Epithelial cell of esophagus (primary cell): ENCODE data around the gene FNTB.
A peak's percentile ranks its signal among the peaks of the same experiment; 100 is the strongest.

Source experiments
- DNase-seq: peaks from one replicate; pipeline ENCODE4 v3.0.0; 2010; ENCODE audit warnings: low read depth
- H3K4me3 ChIP-seq: 2 replicates; pipeline ENCODE4 v1.5.1; 2011; ENCODE audit warnings: mild to moderate bottlenecking, low read length, control low read depth
- TF ChIP-seq, protein P1 (sequence below): IDR thresholded peaks from 2 replicates; pipeline ENCODE4 v1.5.1; 2011; ENCODE audit warnings: low read depth, mild to moderate bottlenecking, low read length, control low read depth, inconsistent platforms; ENCODE audit not compliant: insufficient read depth; ENCODE audit errors: missing control alignments

The FNTB gene

GRCh38 chr14:64963611-64964010, 23.1 kb upstream of the FNTB start:
- no peak overlapping the region for H3K4me3 ChIP-seq
- no peak for DNase-seq
- TF ChIP-seq, protein P1, sequence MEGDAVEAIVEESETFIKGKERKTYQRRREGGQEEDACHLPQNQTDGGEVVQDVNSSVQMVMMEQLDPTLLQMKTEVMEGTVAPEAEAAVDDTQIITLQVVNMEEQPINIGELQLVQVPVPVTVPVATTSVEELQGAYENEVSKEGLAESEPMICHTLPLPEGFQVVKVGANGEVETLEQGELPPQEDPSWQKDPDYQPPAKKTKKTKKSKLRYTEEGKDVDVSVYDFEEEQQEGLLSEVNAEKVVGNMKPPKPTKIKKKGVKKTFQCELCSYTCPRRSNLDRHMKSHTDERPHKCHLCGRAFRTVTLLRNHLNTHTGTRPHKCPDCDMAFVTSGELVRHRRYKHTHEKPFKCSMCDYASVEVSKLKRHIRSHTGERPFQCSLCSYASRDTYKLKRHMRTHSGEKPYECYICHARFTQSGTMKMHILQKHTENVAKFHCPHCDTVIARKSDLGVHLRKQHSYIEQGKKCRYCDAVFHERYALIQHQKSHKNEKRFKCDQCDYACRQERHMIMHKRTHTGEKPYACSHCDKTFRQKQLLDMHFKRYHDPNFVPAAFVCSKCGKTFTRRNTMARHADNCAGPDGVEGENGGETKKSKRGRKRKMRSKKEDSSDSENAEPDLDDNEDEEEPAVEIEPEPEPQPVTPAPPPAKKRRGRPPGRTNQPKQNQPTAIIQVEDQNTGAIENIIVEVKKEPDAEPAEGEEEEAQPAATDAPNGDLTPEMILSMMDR, result no peak

GRCh38 chr14:64965356-64966000, 21.2 kb upstream of the FNTB start:
- no peak for DNase-seq
- TF ChIP-seq, protein P1, result no peak
- no peak overlapping the region for H3K4me3 ChIP-seq

DNA sequence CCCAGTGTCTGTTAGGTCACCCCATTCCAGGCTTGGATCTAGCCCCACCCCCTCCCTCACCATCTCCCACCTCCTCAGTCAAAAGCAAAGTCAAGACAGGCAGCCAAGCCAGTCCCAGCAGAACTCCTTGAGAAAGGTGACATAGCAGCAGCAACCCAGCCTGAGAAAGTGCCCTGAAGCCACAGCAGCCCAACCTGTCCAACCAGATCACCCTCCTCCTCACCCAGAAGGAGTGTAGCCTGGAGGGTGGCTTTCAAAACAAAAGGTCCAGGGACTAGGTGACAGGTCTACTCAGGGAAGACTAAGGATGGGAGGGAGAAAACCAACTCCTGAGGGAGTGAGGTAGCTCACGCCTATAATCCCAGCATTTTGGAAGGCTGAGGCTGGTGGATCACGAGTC, 19.7 kb upstream of the FNTB start:
- DNase-seq, result peak; percentile 74
- TF ChIP-seq, protein P1, result no peak
- H3K4me3 ChIP-seq, result no peak overlapping the region

- no peak for DNase-seq
- TF ChIP-seq, protein P1, result no peak
- H3K4me3 ChIP-seq, result no peak overlapping the region
These were observed 18.5 kb upstream of the FNTB start for GRCh38 chr14:64968167-64968566.

GRCh38 chr14:64968651-64969050, 18.0 kb upstream of the FNTB start:
- DNase-seq, result no peak
- TF ChIP-seq, protein P1, result no peak
- no peak overlapping the region for H3K4me3 ChIP-seq

GRCh38 chr14:64970041-64970440, 16.7 kb upstream of the FNTB start:
- TF ChIP-seq, protein P1, result no peak
- DNase-seq, result no peak
- H3K4me3 ChIP-seq, result no peak overlapping the region
